ENCODE measurements around the gene TOB1.

Gene TOB1

DNA sequence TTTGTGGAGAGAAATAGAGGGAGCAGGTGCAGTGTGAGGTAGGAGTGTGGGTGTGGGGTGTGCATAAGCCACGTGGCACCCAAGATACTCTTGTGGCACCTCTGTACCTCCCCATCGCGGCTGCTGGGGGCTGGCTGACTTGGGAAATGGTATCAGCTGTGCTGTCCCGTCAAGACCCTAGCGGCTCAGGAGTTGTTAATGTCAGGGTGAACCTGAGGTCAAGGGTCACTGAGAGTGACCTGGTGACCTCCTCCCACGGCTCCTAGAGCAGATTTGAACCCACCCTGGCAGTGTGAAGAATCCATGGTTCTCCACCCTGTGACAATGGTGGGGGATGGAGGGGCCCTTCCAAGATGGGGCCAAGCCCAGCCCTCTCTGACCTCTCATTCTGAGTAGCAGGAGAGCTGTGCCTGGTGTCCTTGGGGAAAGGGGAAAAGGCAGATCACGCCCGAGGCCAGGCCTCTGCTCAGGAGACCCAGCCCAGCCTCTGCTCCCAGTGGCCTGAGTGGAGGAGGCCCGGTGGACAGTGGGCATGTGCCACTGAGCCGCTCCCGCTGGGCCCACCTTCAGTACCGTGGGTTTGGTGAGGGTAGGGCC, 33.8 kb downstream of the TOB1 start:
- no peak for DNase-seq (ENCODE audit: low read depth in 2 of 2)

DNA sequence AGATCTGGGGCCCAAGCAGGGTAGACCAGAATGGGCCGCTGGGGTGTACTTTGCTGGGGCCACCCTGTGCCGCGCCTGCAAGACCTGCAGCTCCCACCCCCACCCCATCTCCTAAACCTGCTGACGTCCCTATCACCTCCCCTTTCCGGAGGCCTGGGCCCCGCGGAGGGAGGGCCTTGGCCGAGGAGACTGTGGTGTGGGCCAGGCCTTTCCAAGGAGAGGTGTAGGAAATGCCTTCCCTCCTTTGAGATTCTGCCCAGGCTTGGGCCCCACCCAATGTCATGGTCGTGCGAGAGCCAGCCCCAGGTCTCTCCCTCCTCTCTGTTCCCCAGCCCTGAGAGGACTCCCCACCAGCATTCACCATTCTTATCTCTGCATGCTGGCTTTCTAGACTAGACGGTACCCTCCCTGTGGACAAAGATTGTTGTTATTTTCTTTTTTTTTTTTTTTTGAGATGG, 34.7 kb downstream of the TOB1 start:
- no peak for DNase-seq (ENCODE audit: low read depth in 2 of 2)

DNA sequence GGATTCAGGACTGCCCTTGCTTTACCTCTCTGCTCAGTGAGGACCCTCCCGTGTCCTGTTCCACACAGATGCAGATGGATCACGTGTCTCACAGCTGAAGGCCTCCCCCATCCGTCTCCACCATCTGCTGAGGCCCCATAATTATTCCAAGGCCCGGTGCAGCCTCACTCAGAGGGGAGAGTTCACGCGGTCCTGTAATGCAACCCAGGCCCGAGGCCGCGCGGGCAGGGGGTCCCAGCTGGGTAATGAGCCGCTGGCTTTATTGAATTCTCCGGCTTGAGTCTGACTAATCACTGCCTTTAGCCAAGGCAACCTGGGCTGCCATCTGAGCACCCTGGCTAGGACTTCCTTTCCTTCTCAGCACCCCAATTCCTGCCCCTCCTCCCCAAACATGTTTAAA, 35.2 kb downstream of the TOB1 start:
- DNase-seq (ENCODE audit: low read depth in 2 of 2), result no peak

DNA sequence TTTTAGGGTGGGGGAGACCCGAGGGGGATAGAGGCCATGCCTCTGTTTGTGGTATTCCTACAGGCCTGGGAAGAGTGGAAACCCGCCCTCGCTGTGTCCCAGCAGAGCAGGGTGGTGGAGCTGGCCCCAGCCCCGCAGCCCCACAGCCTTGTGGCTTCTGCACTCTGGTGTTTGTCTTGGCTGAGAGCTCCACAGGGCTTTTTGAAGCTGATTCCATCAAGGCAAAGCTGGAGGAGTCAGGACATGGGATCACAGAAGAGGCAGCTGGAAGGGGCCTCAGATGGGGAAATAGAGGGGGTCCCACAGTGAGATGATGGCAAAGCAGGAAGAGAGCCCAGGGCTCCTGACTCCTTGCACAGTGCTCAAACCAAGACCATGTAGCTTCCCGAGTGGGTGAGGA, 35.8 kb downstream of the TOB1 start:
- DNase-seq (ENCODE audit: low read depth in 2 of 2), result no peak

DNA sequence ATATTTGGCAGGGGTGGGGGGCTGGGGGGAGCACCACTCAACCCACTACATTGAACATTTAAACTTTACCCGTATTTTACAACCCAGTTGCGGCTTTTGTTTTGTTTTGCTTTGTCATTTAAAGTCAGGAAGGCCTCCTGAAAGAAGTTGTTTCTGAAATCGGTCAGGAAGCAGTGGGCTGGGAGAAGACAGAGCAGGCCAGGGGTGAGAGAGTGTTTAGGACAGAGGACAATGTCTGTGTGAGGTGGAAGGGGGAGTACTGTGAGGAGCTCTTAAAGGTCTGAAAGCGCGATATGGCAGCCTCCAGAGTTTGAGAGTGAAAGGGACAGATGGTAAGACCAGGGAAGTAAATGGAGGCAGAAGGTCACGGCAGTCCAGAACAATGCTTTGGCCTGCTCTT, 36.8 kb downstream of the TOB1 start:
- no peak for DNase-seq (ENCODE audit: low read depth in 2 of 2)

DNA sequence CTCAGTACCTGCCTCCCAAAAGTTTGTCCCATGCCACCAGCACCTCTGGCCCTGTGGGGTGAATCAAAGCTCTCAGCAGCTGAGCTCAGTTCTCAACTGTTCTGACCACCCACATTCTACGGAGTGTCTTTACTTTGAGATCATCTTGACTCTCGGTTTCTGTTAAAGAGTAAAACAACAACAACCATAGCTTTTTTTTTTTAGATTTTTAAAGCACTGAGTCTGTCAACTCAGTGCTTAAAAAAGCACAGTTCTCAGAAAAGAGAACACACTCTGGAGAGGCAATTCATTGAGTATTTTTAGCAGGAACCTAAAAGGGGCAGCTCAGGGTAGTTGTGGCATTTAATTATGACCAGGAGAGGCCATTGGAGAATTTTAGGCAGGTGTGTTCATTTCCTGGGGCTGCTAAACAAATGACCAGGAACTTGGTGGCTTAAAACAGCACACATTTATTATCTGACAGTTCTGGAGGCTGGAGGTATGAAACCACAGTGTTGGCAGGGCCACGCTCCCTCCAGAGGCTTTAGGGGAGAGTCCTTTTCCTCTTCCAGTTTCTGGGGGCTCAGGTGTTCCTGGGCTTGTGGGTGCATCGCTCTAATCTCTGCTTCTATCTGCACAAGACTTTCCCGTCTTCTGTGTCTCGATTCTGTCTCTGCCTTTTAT, 37.5 kb downstream of the TOB1 start:
- DNase-seq (ENCODE audit: low read depth in 2 of 2), result no peak

DNA sequence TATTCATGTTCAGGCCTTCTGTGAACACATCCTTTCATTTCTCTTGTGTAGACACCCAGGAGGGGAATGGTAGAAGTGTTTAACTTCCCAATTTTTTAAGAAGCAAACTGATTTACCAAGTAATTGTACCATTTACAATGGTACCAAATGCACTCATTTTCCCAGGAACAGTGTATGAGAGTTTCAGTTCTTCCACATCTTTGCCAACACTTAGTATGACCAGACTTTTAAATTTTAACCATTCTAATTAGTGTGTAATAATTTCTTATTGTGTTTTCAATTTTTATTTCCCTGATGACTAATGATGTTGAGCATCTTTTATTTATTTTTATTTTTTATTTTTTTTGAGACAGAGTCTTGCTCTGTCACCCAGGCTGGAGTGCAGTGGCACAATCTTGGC, 41.0 kb downstream of the TOB1 start:
- DNase-seq (ENCODE audit: low read depth in 2 of 2), result no peak

DNA sequence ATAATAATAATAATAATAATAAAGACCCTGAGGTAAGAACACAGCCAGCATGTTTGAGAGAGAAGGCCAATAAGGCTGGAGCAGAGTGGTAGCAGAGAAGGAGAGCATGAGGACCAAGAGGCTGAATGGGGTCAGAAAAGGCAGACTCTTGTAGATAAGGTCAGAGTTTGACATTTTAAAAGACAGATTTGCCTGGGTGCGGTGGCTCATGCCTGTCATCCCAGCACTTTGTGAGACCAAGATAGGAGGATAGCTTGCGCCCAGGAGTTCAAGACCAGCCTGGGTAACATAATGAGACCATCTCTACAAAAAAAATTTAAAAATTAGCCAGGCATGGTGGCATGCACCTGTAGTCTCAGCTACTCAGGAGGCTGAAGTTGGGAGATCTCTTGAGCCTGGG, 41.7 kb downstream of the TOB1 start:
- DNase-seq (ENCODE audit: low read depth in 2 of 2), result no peak

DNA sequence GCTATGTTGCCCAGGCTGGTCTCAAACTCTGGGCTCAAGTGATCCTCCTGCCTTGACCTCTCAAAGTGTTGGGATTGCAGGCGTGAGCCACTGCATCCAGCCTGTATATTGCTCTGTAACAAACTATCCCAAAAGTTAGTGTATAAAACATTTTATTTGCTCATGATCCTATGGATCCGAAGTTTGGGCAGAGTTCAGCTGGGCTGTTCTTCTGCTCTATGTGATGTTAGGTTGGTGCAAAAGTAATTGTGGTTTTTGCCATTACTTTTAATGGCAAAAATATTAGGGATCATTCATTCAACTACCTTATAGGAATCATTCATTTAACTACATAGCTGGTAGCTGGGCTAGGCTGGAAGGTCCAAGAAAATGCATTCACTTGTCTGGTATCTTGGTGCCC, 43.6 kb downstream of the TOB1 start:
- no peak for DNase-seq (ENCODE audit: low read depth in 2 of 2)

DNA sequence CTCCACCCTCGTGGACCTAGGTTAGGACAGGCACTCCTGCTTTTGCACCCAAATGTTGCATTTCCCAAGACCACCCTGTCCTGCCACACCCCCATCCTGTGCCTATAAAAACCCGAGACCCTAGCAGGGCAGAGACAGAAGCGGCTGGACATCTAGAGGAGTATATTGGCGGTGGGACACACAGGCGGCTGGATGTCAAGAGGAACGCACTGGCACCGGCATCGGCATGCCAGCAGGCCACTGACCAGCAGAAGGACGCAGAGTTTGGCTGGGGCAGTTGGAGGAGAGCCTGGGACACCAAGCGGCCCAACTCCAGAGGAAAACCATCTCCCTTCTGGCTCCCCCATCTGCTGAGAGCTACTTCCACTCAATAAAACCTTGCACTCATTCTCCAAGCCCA, 45.5 kb downstream of the TOB1 start:
- DNase-seq (ENCODE audit: low read depth in 2 of 2), result no peak

DNA sequence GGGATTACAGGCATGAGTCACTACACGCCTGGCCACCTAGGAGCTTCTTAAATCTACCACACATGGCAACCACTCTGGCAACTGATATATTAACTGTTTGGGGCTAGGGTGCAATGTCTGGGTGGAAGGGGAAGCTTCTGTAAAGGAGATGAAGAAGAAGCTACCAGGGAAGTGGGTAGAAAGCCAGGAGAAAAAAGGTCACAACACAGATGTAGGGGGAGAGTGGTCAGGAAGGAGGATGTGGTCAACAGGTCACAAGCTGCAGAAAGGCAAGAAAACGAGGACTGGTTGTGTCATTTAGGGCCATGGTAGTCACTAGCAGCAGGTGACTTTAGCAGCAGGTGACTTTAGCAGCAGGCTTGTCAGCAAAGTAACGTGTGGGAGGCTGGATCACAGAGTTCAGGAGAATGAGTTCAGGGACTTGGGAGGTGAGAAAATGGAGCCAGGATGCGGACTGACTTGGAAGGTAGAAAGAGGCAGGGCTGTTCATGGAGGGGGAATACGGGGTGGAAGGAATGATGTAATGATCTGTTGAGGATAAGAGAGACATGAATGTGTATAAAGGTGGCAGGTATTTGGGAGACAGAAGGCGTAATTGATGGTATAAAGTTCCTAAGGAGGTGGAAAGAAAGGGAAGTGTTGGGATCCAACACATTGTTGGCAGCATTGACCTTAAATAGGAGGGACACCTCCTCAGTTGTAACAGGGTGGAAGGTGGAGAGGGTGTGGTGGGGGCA, 47.1 kb downstream of the TOB1 start:
- DNase-seq (ENCODE audit: low read depth in 2 of 2), result no peak

DNA sequence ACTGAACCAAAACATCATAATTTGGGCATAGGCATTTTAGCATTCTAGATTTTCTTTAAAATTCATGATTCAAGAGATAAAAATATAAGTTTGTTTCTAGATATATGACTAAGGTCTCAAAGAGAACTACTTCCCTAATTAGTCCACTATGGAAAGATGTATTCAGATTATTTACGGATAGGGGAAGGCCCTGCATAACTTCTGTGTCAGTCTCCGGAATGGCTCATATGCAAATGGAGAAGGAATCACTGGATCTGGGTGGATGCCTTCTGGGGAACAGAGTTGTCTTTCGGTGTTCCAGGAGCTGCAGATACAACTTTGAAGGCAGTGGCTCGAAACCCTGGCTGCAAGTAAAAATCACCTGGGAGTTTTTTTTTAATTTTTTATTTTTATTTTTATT, 47.9 kb downstream of the TOB1 start:
- DNase-seq (ENCODE audit: low read depth in 2 of 2), result no peak

DNA sequence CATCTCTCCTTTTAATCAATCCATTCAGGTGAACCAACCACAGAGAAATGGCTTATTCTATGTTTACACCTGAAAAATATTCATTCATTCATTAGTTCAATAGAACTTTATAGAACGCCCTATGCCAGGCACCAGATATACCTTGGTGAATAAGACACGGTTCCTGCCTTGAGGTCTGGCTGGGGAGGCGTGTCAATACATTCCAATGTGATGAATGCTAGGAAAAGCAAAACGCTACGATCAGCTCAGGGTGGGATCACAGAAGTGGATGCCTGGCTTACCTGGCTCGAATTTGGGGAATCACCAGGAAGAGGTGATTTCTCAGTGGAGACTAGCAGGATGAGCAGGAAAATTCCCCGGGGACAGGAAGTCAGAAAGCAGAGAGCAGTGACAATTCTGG, 48.3 kb downstream of the TOB1 start:
- no peak for DNase-seq (ENCODE audit: low read depth in 2 of 2)

DNA sequence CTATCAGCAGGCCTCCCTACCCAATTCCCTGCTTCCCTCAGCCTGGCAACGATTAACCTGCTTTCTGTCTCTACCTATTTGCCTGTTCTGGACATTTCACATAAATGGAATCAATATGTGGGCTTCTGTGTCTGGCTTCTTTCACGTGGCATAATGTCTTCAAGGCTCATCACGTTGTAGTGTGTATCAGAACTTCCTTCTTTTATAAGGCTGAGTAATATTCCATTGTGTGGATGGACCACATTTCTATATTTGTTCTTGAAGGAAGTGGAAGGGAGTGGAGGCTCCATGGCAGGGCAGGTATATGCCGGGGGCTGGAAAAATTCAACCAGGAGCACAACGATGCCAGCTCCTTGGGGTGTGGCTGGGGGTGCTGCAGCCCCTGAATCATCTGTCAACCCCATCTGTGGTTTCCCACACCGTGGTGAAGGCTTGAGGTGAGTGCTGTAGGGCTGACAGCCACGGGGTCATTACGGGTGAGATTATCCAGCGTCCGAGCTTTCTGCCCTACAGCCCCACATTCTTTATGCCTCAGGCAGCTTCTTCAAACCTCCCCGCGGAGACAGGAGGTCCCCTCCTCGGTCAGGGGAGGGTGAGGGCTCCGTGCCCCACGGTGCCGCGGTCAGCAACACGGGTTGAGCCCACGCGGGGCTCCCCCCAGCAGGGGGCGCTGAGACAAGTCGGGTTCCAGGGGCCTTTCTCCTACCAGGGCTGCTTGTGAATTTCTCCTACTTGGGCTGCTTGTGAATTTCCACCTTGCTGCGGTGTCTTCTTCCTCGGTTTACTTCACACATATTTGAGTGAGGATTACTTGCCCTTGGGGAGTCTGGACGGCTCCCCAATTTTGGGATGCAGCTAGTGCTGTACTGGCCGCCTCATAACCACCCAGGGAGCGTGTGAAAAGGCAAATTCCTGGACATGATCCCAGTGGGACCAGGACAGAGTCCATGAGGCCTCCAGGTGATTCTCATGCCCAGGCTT, 49.1 kb downstream of the TOB1 start:
- DNase-seq (ENCODE audit: low read depth in 2 of 2), result no peak

DNA sequence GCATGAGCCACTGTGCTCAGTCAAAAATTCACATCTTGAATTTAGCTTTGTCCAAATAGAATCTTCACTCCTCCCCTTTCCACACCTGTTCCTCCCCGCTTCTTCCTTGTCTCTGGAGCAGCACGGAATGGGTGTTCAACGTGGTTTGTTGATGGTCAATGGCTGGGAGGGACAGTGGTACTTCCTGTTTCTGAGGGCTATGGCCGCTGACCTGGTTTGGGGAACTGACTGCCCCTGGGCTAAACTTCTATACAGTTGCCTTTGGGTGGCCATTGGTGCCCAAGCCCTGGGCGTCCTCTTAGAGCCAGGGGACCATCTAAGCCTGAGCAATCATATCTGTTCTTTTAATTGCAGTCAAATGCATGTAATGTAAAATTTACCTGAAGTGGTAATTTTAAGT, 49.9 kb downstream of the TOB1 start:
- DNase-seq (ENCODE audit: low read depth in 2 of 2), result no peak

DNA sequence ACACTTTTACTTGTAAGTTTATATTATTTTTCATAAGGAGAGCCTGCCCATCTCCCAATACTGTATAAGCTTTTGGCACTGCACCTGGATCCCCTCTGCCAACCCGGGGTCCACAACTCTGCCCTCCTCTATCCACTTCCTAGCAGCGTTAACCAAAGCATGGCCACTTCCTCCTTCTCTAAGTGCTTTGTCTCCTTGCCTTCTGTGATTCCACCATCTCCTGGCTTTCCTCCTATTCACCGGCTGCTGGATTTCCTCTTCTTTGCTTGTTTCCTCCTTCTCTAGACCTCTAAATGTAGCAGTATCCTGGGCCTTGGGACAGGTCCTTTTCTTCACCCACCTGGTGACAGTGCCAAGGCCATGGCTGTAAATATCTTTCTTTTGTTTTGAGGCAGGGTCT, 50.8 kb downstream of the TOB1 start:
- no peak for DNase-seq (ENCODE audit: low read depth in 2 of 2)

DNA sequence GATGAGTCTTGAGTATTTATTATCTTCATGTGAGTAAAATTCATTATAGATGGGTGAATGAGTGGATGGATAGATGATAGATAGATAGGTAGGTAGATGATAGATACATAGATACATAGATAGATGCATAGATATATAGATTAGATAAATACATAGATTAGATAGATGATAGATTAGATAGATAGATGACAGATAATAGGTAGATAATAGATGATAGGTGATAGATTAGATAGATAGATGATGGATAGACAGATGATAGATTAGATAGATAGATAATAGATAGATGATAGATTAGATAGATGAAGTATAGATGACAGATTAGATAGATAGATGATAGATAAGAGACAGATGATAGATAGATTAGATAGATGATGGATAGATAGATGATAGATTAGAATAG, 52.6 kb downstream of the TOB1 start:
- DNase-seq (ENCODE audit: low read depth in 2 of 2), result no peak
